GM12873 (cell line): ENCODE measurements around the gene SCGB2B2.

Experiments used
- TF ChIP-seq, protein P1 (sequence below): IDR thresholded peaks from 2 replicates; pipeline ENCODE4 v1.5.1; 2012; ENCODE audit warnings: low read depth, mild to moderate bottlenecking, moderate library complexity, low read length, control low read depth; ENCODE audit not compliant: insufficient read depth; ENCODE audit errors: missing control alignments

The SCGB2B2 gene

DNA sequence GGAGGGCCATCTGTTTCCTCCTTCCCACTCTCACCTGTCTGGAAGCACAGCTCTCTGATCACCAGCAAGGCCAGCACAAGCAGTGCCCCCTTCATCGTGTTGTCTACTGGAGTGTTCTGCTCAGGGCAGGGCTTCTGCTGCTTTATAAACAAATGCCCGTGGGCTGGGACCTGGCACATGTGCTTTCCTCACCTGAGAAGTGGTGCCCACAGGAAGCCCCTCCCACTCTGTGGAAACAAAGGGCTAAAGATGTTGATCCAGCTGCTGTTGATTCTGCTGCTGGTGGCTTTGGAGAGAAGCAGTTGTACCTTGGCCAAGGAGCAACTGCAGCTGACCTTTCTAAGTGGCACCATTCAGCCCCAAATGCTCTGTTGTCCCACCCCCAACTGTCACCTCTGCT lies 30.7 kb upstream of the SCGB2B2 start:
- TF ChIP-seq, protein P1, sequence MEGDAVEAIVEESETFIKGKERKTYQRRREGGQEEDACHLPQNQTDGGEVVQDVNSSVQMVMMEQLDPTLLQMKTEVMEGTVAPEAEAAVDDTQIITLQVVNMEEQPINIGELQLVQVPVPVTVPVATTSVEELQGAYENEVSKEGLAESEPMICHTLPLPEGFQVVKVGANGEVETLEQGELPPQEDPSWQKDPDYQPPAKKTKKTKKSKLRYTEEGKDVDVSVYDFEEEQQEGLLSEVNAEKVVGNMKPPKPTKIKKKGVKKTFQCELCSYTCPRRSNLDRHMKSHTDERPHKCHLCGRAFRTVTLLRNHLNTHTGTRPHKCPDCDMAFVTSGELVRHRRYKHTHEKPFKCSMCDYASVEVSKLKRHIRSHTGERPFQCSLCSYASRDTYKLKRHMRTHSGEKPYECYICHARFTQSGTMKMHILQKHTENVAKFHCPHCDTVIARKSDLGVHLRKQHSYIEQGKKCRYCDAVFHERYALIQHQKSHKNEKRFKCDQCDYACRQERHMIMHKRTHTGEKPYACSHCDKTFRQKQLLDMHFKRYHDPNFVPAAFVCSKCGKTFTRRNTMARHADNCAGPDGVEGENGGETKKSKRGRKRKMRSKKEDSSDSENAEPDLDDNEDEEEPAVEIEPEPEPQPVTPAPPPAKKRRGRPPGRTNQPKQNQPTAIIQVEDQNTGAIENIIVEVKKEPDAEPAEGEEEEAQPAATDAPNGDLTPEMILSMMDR, result no peak

DNA sequence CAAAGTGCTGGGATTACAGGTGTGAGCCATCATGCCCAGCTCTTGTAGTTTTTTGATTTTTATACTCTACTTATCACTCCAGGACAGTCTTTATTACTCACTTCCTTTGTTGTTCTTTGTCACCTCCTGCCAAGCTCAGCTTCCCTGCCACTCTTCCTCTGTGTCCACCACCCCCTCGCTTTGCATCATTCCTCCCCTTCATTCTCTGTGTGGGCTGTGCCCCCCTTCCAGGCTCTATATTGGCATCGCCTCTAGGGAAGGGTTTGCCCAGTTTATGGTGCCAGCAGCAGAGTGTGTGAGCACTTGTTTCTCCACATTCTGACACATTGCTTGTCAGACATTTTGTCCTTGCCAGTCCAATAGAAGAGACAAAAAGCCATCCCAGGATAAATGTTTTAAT lies 15.6 kb upstream of the SCGB2B2 start:
- TF ChIP-seq, protein P1, result no peak

DNA sequence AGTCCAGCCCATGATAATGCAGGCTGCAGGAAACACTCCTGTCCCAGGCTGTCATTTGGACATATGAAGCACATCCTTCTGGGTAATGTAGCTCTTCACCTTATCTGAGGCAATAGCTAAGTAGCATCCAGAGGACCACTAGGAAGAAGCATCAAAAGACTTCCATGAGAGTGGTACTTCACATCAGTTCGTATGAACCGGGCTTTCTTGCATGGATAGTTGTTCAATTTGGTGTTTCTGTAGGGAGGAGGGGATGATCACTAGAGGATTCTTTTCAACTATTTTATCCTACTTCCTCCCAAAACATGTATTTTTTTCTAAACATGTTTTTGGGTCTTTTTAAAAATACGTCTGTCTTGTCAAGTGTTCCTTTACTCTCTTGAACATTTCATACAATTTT lies 13.4 kb upstream of the SCGB2B2 start:
- TF ChIP-seq, protein P1, result no peak

DNA sequence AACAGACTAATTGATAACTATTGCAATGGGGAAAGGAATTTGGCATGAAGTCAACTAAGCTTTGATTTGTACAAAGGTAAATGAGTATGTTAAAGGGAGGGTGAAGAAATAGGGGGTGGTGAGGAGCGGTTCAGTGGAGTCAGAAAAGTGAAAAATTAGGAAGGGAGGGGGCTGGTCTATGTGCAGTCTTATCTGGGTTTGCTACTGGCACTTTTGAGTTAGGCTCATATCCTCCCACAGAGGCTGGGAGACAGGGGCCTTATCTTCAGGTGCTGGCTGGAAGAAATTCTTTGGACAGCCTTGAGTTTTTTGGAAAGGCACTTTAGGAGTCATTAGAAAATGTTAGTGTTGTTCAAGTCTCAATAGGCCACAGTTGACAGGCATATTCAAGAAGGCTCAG lies 11.6 kb upstream of the SCGB2B2 start:
- TF ChIP-seq, protein P1, result no peak

DNA sequence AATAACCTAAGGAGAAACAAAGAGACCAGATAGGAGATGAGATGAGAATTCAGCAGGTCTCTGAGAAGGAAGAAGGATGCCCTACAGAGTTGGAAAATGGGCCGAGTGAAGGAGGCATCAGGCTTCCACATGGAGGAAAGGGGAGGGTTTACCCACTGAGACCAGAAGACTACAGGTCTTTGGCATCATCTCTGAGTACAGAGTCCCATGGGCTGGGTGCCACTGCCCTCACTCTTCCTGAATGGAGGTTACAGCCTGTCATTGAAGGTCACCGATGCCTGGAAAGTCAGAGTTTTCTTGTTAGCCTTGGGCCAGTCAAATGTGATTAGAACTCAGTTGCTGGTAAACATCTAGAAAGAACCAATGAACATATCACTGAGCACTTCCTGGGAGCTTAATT lies 10.4 kb upstream of the SCGB2B2 start:
- TF ChIP-seq, protein P1, result no peak

DNA sequence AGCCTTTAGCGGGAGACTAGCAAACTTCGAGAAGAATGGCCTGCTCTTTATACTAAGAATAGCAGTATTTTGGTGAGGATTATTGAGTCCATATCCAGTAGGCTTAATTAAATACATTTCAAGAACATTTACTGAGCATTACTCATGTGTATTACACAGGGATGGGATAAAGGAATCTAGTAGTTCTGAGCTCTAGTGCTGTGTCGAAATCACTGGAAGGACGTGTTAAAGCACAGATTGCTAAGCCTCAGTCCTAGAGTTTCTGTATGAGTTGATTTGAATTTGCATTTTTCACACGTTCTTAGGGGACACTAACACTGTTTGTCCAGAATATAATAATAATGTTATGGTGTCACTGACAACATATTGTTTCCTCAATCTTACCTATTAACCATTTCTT lies 9.5 kb upstream of the SCGB2B2 start:
- TF ChIP-seq, protein P1, result no peak

DNA sequence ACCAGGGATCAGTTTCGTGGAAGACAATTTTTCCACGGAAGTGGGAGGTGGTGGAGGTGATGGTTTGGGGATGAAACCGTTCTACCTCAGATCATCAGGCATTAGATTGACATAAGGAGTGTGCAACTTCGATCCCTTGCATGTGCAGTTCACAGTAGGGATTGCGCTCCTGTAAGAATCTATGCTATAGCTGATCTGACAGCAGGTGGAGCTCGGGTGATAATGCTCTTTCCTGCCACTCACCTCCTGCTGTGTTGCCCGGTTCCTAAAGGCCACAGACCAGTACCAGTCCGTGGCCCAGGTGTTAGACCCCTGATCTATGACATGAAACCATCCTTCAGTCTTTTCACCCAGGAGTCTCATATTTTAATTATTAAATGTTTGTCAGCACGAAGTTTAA lies 4.5 kb upstream of the SCGB2B2 start:
- TF ChIP-seq, protein P1, result no peak

DNA sequence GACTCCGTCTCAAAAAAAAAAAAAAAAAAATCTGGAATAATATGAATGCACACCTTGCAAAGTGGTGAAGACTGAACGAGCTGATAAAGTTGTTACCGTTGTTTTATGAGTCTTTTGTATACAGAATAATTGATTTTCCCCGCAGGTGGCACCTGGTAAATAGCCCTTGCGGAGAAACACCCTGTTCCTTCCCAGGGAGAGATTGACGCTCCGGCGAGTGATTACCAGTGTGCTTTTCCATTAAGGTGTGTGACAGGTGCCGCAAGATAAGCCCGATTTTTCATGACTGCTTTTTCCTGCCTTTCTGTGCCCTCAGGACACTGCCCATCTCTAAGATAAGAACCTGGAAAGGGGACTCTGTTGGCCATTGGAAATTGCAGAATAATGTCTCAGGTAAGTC lies 1.5 kb upstream of the SCGB2B2 start:
- TF ChIP-seq, protein P1, result no peak
